Naive thymus-derived CD4-positive, alpha-beta T cell (primary cell): ENCODE results near the gene UTP4. TPM values are rescaled to one million over a fixed set of nuclear protein-coding genes. Genes with fewer than 3 reads are reported as not detected.

Experiments
- polyA plus RNA-seq, 2 donors: library from polyadenylated mRNA; unstranded; fragments of 300-500 nt; fragmentation: Illumina TruSeq; gene quantifications; one replicate each; pipeline ENCODE4 v1.2.3, GENCODE V29; 2021
- total RNA-seq, 6 experiments: library from RNA in 5 of 6; stranded (reverse) in 5 of 6; gene quantifications; 1 replicate in 5 of 6; 2 replicates in 1 of 6; pipeline ENCODE4 v1.2.3 and lab custom pipeline; 2021 to 2026

The UTP4 gene
- total and polyA plus RNA-seq, 7 experiments from 2014 or later, result 31.9 to 82.0 (median 42.9) TPM

Other genes with a start within 250 kb of the UTP4 start
- 1 to 10 TPM in 4 of 5 experiments, under 1 TPM in 1; 0.73 to 4.2 (median 2.9) TPM for gene HAS3, start 27.0 kb upstream of the UTP4 start, total RNA-seq
- under 1 TPM in 1 of 2 donors, not detected in 1; 0.24 TPM for gene HAS3, start 27.0 kb upstream of the UTP4 start, polyA plus RNA-seq
- 100 to 1,000 TPM in 3 of 5 experiments, 10 to 100 TPM in 2; 53.3 to 142 (median 133) TPM for gene CHTF8, start 61 bp upstream of the UTP4 start, total RNA-seq
- 100 to 1,000 TPM; 178 to 210 TPM for gene CHTF8, start 61 bp upstream of the UTP4 start, polyA plus RNA-seq
- gene SNTB2, start 54.5 kb downstream of the UTP4 start, total RNA-seq, result 10 to 100 TPM in 4 of 5 experiments, 1 to 10 TPM in 1; 9.7 to 16.4 (median 12.1) TPM
- gene SNTB2, start 54.5 kb downstream of the UTP4 start, polyA plus RNA-seq, result 1 to 10 TPM; 3.0 to 6.2 TPM
- gene VPS4A, start 178.7 kb downstream of the UTP4 start, total RNA-seq, result 10 to 100 TPM; 36.7 to 53.7 (median 46.9) TPM
- 10 to 100 TPM; 29.7 to 44.4 TPM for gene VPS4A, start 178.7 kb downstream of the UTP4 start, polyA plus RNA-seq
- gene PDF, start 197.9 kb downstream of the UTP4 start, total RNA-seq, result 10 to 100 TPM in 2 of 5 experiments, 1 to 10 TPM in 3; 4.6 to 11.8 (median 9.5) TPM
- 10 to 100 TPM; 15.9 to 24.5 TPM for gene PDF, start 197.9 kb downstream of the UTP4 start, polyA plus RNA-seq
- gene COG8, start 206.9 kb downstream of the UTP4 start, total RNA-seq, result 10 to 100 TPM; 29.5 to 73.7 (median 37.4) TPM
- gene COG8, start 206.9 kb downstream of the UTP4 start, polyA plus RNA-seq, result 10 to 100 TPM; 38.7 to 52.0 TPM
- gene NIP7, start 207.1 kb downstream of the UTP4 start, total RNA-seq, result 10 to 100 TPM; 22.1 to 40.9 (median 30.3) TPM
- 10 to 100 TPM; 19.5 to 20.2 TPM for gene NIP7, start 207.1 kb downstream of the UTP4 start, polyA plus RNA-seq
- 1 to 10 TPM; 1.8 to 6.3 (median 2.9) TPM for gene TMED6, start 219.1 kb downstream of the UTP4 start, total RNA-seq
- gene TMED6, start 219.1 kb downstream of the UTP4 start, polyA plus RNA-seq, result under 1 TPM in 1 of 2 donors, not detected in 1; 0.21 TPM